Mammary epithelial cell (primary cell): ENCODE data around the gene BRI3.

ENCODE experiments used
- CTCF ChIP-seq, 2 donors: IDR thresholded peaks in 1 of 2; conservative IDR thresholded peaks in 1 of 2; 2 replicates each; pipeline ENCODE4 v1.5.1; 2011 to 2012; ENCODE audit warnings: inconsistent platforms in 2 of 2, low read length in 2 of 2, mild to moderate bottlenecking in 2 of 2, control low read depth in 1 of 2, low read depth in 1 of 2; ENCODE audit not compliant: insufficient read depth in 1 of 2; ENCODE audit errors: extremely low read depth in 1 of 2
- EZH2 ChIP-seq: IDR thresholded peaks from 2 replicates; pipeline ENCODE4 v1.6.1; 2012; ENCODE audit warnings: low read length, inconsistent platforms, borderline replicate concordance

GRCh38 chr7:98293746-98294145 is 12.3 kb downstream of the BRI3 start:
- no peak for TF ChIP-seq EZH2
- TF ChIP-seq CTCF (conservative IDR thresholded peaks at IDR 0.05 in 1 of 2, IDR thresholded peaks at IDR 0.05 in 1 of 2; ENCODE audit: extremely low read depth in 1 of 2, insufficient read depth in 1 of 2, low read depth in 1 of 2, low read length in 2 of 2), result no peak
